DMS79 (cell line): Measurements from ENCODE around the gene ATRNL1.
"Not testable (repeated sequence)": the region's sequence is repeated elsewhere in the genome, so short reads cannot be mapped to it uniquely, and the experiment has no call there.

Experiments
- DNase-seq: peaks from one replicate; lab custom pipeline; 2025; lab: John Stamatoyannopoulos, UW

The ATRNL1 gene

DNA sequence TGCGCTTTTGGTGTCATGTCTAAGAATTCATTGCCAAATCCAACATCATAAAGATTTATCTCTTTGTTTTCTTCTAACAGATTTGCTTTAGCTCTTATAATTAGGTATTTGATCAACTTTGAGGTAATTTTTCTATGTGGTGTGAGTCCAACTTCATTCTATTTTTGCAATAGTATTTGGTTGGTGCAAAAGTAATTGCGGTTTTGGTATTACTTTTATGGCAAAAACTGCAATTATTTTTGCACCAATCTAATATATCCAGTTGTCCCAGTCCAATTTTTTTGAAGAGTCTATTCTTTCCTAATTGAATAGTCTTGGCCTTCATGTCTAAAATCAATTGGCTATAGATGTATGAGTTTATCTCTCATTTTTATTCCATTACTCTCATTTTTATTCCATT is 535.5 kb downstream of the ATRNL1 start:
- DNase-seq = no peak

DNA sequence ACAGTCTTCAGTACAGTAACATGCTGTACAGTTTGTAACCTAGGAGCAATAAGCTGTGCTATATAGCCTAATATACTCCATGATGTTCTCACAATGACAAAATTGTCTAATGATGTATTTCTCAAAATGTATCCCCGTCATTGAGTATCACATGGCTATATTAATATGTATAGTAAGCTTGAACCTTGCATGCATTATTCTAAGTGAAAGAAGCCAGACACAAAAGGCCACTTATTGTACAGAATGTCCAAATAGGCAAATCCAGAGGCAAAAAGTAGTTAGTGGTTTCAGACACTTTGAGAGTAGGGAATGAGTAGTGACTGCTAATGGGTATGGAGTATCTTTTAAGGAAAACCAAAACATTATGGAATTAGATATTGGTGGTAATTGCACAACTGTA is 545.1 kb downstream of the ATRNL1 start:
- no peak for DNase-seq

DNA sequence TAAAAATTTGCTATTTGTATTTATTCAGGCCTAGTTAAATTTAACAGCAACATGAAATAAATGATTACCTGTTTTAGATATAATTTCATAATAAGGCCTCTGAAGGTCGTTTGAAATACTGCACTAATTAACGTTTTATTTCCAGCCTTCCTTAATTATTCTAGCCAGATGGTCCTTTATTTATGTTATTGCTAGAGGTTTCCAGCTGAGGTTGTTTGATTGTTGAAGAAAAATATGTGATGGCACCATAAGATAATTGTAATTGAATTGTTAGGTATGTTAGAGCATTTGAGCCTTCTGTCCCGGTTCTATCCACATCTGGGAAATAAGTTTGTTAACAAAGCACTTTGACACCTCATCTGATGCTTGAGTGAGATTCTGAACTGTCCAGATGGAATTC is 556.1 kb downstream of the ATRNL1 start:
- DNase-seq = no peak

DNA sequence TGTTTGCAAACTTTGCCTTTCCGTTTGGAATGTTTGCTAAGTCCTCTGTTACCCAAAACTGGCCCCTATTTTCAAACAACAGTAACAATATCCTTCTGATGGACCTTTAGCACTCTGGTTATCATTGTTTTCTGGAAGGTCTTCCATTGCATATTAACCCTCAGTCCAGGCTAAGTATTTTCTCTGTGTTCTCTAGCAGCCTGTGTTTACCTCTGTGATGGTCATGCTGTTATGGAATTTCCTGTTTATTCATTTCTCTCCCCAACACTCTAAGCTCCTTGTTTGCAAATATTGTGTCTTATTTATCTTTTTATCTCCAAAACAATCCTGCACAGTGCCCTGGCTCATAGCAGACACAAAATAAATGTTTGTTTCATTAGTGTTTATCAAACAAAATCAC is 560.3 kb downstream of the ATRNL1 start:
- no peak for DNase-seq

DNA sequence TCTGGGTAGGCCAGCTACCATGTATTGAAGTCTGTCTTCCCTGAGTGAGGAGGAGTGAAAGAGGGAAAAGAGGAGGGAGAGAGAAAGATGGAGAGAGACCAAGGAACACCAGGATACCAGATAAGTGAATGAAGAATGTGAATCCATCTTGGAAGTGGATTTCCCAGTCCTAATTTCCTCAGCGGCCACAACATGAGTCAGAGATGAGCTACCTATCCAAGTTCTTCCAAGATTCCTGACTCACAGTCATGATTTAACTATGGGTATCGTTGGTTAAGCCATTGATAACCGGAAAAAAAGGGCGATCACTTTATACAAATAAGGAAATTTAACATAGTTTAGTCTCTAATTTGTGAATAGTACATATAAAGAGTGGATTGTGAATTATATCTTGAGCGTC is 561.8 kb downstream of the ATRNL1 start:
- DNase-seq = no peak

DNA sequence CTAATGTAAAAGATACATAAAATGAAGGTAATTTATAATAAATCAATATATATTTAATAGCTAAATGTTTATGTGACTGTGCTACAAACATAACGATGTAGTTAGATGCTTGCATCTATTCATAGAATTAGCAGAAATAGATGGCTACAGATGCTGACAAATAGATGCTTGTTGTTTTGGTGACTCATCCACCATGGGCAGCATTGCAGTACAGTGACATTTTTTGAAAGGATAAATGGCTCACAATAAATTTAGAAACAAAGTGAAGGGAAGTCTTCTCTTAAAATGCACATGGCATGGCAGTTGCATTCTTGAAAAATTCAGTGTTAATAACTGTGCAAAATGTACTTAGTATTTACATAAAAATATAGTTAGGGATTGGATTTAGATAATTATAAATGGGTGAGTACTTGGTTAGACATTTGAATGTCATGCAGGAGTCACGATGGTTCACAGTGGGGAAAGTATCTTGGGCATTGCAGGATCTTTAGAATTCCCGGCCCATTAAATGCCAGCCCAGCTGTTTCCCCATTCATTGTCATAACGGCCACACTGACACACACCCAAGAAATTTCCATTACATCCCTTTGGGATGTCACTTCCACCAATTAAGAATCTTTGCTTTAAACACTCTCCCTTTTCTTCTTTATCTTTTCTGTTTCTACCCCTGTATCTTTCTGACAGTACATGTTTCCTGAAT is 564.1 kb downstream of the ATRNL1 start:
- no peak for DNase-seq

DNA sequence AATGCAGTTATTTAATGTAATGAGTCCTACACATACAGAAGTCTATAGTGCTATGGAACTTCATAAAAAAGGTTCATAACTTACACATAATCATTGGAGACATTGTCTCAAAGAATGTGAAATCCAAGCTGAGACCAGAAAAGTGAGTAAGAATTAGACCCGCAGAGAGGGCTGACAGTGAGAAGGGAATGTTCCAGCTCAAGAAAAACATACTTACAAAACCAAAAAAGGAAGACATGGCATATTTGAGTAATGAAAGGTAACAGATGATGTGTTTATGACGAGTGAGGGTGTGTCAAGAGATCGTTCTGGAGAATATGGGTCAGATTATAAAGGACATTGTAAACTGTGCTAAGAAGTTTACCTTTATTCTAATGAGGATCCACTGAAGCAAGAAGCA is 566.5 kb downstream of the ATRNL1 start:
- no peak for DNase-seq

DNA sequence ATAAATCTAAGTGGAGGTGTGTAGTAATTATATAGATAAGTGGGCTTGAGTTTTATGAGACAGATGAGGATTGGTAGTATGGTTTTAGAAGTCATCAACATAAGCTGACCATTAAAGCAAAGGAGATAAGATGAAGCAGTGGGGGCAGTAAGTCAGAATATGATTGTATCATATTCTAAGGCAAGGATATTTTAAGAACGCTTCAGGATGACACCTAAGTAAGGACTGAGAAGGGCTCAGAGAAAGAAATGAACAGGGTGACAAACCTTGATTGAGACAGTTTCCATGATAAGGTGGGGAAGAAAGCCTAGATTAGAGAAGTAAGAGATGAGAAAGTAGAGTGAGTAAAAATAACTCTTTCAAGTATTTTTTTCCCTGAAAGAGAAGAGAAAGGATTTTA is 567.2 kb downstream of the ATRNL1 start:
- no peak for DNase-seq

DNA sequence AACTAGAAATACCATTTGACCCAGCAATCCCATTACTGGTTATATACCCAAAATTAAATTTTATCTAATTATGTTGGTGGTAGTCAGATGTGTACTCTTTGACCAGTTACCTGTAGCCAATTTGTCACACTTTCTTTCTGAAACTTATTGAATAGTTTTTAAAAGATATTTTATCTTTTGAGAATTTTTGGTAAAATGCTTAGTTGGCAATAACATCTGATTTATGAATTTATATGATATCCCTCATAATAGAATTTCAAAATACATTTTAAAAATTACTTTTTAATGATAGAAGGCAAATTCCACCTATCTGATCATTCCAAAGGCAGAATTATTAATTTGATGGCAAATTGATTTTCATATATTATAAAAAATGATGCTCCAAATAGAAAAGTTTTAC is 569.3 kb downstream of the ATRNL1 start:
- no peak for DNase-seq

DNA sequence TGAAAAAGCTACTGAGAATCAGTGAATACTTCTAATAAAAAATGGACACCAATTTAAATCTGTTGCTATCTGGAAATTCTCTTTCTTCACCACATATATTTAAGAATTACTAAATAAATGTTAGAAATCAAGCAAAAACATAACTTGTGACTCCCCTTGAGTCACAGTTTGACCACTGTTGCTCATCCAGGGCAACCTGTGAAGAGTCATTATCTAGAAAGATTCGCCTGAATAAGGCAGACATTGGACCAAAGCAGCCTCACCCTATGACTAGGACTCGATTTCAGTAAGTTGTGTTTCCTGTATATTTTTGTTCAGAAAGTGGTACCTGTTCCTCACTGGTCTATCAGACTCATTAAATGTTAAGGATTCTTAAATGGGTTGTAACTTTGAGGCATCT is 572.4 kb downstream of the ATRNL1 start:
- DNase-seq = no peak

DNA sequence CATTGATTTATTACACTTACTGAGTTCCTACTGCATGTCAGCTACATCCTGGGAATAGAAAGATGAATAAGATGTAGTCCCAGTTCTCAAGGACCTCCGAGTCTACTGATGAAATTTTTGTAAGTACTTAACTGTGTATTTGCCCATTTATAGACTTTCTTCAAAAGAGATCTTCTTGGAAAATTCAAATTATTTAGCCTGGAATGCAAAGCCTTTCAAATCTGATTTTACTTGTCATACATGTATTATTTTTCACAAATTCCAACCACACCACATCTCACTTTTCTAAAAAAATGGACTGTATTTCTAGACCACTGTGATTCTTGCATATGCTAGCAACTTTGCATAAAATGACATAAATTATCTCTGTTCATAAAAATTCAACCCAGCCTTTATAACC is 581.3 kb downstream of the ATRNL1 start:
- no peak for DNase-seq

DNA sequence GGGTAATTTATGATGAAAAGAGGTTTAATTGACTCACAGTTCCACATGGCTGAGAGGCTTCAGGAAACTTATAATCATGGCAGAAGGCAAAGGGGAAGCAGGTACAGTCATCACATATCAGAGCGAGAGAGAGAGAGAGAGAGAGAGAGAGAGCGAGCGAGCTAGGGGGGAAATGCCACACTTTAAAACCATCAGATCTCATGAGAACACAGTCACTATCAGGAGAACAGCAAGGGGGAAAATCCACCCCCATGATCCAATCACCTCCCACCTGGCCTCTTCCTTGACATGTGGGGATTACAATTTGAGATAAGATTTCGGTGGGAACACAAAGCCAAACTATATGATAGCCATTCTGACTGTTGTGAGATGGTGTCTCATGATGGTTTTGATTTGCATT is 603.6 kb downstream of the ATRNL1 start:
- no peak for DNase-seq

DNA sequence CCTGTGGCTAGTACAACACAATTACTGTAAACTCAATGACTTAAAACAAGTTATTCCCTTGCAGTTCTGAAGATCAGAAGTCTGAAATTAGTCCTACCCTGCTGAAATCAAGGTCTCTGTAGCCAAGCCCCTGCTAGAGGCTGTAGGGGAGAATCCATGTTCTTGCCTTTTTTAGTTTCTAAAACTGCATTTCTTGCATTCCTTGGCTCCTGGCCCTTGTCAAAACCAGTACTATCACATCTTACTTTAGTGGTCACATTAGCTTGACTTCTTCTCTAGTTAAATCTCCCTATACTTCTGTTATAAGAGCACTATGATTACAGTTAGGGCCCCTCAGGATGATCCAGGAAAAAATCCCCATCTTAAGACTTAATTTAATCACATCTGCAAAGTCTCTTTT is 612.9 kb downstream of the ATRNL1 start:
- DNase-seq = no peak

DNA sequence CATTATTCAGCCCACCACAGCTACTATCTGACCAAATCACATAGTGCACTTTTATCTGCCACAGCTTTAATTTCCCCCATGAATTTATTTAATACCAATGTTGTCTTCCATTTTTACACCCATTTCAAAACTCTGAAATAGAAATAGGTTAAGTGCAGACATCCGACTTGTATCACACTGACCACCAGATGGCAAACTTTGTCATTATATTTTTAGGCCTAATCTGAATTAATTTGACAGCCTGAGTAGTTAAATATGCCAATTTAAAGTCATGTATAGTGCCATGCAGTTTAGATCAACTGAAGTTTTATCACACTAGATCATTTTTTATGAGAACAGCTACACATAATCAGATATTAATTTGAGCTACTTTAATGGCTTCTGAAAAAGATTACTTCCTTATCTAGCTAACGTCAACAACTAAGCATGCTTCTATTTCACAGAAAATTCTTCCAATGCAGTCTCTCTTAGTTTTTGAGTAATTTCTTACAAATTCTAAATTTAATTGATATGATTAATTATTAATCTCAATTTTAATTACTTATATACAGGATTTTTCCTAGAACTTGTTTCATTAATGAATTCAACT is 613.4 kb downstream of the ATRNL1 start:
- no peak for DNase-seq

DNA sequence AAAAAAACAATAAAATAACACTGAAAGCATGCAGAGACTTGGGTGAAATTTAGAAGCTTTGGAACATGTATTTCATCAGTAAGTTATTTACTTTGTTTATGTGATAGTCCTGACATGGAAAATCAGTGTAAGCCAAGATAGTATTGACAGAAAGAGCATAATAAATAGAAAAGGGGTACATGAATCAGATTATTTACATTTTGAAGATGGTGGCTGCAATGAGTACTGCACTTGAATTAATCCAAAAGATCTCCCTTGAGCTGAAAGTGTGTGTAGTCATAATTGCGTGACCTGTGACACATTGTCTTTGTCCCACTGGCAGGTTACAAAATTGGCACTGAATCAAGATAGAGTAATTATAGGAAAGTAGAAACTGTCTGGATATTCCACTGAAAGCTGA is 617.0 kb downstream of the ATRNL1 start:
- DNase-seq = no peak

DNA sequence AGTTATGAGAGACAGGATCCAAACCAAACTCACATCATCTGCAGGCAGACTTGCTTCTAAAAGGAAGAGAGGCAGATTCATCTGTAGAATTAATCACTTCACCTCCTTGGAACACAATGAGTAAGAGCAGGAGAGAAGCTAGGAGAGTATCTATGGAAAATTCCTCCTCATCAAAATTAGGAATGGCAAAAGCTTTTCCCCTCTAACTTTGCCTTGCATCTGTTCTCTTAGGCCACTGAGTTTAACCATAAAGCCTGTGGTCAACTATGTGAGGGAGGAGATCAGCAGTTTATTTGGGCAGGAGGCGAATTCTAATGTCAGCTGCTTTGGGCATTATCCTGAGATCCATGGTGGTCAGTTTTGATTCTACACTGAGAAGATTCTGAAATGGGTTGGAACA is 618.1 kb downstream of the ATRNL1 start:
- DNase-seq = no peak

DNA sequence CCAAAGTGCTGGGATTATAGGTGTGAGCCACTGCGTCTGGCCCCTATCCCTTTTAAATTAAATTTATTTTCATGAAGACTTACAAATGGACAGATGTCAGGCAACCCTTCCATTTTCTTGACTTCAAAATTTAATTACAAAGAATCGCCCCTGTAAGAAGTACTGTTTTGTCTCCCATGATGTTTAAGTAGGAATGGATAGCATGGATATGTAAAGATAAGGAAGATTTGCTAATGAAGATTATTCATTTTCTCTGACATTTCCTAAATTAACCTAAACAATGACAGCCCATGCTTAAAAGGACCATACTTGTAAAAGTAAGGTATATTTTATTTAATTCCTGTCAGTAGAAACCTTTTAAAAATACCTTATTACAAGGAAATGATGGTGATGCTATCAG is 627.0 kb downstream of the ATRNL1 start:
- DNase-seq = no peak

DNA sequence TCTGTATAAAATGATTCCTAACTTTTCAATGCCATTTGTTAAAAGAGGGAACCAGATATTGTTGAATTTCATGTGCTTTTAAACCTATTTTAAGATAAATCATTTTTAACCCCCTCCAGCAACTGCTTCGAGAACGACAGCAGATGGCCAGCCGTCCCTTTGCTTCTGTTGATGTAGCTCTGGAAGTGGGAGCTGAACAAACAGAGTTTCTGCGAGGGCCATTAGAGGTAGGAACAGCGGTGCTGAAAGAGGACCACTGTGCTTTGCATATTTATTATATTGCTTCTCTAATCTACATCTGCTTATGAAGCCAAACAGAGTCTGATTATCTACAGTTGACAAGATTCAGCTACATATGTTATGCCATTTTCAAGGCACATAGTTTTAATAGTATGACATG is 634.0 kb downstream of the ATRNL1 start:
- no peak for DNase-seq

DNA sequence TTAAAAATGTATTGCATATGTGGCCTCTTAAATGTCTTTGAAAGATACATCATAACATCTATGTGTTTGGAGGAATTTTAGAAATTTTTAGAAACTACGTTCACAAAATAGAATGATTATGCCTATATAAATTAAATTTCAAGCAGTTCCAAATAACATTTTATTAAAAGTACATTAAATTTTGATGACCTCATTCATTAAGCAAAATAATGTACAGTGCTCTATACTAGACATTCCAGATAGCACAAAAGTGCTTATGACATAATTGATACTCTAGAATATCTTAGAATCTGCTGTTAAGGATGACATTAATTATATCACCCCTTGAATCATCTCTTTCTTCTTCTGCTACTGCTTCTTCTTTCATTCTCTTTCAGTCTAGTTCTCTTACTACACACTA is 650.9 kb downstream of the ATRNL1 start:
- DNase-seq = no peak

DNA sequence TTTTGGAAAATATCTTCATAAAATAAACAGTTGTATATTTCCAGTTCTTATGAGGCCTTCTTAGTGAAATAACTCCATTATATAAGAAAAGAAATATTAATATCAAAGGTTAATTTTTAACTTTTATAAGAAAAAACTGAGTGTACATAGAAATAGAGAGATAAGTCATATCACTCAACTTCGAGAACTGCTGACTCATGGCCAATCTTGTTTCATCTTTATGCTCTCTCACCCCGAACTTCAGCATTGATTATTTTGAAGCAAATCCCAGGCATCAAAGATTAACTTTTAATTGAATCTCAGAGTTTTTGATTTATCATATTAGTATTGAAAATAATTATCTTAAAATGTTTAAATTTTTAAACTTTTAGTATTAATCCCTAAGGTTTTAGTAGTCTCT is 652.8 kb downstream of the ATRNL1 start:
- no peak for DNase-seq

DNA sequence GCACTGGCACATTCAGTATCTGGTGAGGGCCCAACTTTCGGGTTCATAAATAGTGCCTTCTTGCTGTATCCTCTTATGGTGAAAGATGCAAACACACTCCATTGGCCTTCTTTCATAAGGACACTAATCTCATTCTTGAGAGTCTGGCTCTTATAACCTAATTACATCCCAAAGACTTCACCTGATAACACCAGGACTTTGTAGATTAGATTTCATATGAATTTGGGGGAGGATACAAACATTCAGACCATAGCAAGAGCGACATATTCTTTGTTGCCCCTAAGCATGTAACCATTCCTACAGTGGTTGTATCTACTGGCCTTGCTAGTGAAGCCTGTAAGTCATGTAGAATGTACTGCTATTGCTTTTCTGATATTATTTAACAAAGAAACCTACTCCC is 654.6 kb downstream of the ATRNL1 start:
- DNase-seq = no peak

DNA sequence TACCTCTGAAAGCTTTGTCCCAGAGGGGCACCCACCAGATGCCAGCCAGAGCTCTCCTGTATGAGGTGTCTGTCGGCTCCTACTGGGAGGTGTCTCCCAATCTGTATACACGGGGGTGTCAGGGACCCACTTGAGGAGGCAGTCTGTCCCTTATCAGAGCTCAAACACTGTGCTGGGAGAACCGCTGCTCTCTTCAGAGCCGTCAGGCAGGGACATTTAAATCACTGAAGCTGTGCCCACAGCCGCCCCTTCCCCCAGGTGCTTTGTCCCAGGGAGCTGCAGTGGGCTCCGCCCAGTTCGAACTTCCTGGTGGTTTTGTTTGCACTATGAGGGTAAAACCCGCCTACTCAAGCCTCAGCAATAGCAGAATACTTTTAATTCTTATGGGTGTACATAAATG is 665.3 kb downstream of the ATRNL1 start:
- DNase-seq = not testable (repeated sequence)

DNA sequence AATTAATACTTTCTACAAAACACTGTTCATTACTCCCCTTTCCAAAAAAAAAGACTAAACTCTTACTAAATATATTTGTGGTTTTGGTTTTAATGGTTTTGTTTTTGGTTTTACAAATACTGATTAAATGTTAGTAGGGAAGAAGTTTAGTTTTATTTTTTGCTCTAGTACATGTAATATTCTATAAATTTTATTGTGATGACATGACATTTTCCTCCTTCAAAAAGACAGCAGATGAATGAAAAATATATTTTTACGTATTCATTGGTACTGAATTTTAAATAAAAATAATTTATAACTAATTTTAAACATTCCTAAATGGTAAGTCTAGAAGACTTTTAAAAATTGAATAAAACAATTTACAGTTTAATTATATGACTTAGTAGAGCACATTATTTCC is 667.0 kb downstream of the ATRNL1 start:
- no peak for DNase-seq

DNA sequence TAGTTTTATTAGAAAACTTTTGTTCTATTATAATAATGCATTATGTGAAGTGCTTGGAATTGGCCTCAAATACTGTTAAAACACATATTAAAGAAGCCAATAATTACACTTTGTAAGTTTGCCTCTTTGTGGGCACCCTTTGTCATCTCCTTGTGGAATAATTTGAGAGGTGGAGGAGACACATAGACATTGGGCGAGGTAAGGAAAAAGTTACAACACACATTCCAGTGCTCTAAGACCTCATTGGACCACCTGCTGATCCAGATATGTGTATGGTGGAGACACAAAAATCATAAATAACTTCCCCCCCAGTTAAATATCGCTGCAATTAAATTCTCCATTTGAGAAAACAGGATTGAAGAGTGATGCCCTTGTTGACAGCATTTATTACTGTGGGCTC is 668.0 kb downstream of the ATRNL1 start:
- no peak for DNase-seq
